Measurements from ENCODE around the gene DHRS7B. TPM values are rescaled to one million over a fixed set of nuclear protein-coding genes. Genes with fewer than 3 reads are reported as not detected.

Gene DHRS7B
- total and polyA plus RNA-seq, 9 of the 15 experiments (the other 6 are each of a cell fraction or from before 2014, with no cell fraction given): 8.0 to 30.7 (median 14.8) TPM

GRCh38 chr17:21208352-21208751, 81.6 kb downstream of the DHRS7B start (continued):
- no peak for TF ChIP-seq HINFP (tag; conservative IDR thresholded peaks at IDR 0.05; ENCODE audit: low read depth)
- TF ChIP-seq ZNF316 (IDR thresholded peaks at IDR 0.05): no peak
- TF ChIP-seq ZNF699 (CRISPR knock-in tag; IDR thresholded peaks at IDR 0.05; ENCODE audit: insufficient replicate concordance): no peak
- no peak for TF ChIP-seq GTF2F1 (IDR thresholded peaks at IDR 0.05; ENCODE audit: low read depth, low read length)
- TF ChIP-seq ZNF347 (CRISPR knock-in tag; IDR thresholded peaks at IDR 0.05; ENCODE audit: low read depth): no peak
- TF ChIP-seq SRSF9 (IDR thresholded peaks at IDR 0.05; ENCODE audit: borderline replicate concordance, low read depth, low read length): no peak
- no peak for TF ChIP-seq NRF1 (conservative IDR thresholded peaks at IDR 0.05 in 1 of 2, IDR thresholded peaks at IDR 0.05 in 1 of 2)

GRCh38 chr17:21209511-21210175, 82.9 kb downstream of the DHRS7B start:
- no peak overlapping the region; a peak in 1 of 4 replicates for H3K9ac ChIP-seq (ENCODE audit: insufficient read depth in 1 of 2, low read depth in 2 of 2, low read length in 2 of 2)
- intact Hi-C loops (cut with micrococcal nuclease) (no loop called here), in situ Hi-C loops (cut with MboI) (no loop called here)
- H3K27ac ChIP-seq (ENCODE audit: extremely low read depth, low read depth, low read length): no peak overlapping the region
- FAIRE-seq: no peak
- no peak for DNase-seq (ENCODE audit: extremely low read depth in 1 of 4, low spot score in 3 of 4)
- WGBS (ENCODE audit: insufficient coverage, low coverage, missing lambda C conversion rate): 86% methylated on average over 9 of the region's 17 CpGs
- no peak for ATAC-seq
- no peaks in the 10 kb centered on the region for H3K9me1 ChIP-seq (ENCODE audit: control insufficient read depth, insufficient read depth, low read length)
- peaks cover 12 to 13% of the 10 kb centered on the region in 2 experiments; a peak in 4 of 5 replicates for H3K4me1 ChIP-seq (replicated peaks in 1 of 2; ENCODE audit: control insufficient read depth in 2 of 2, insufficient read depth in 2 of 2, low read length in 2 of 2)
- CTCF ChIA-PET (ENCODE audit: low intra/inter-chr PET ratio): no interaction called here
- no peaks in the 10 kb centered on the region for H3K27me3 ChIP-seq (ENCODE audit: control insufficient read depth in 2 of 2, insufficient read depth in 2 of 2, low read length in 2 of 2)
- peaks cover 50% of the 10 kb centered on the region; the same call in 2 of the 3 replicates for H3K36me3 ChIP-seq (ENCODE audit: control insufficient read depth, insufficient read depth, low read length)
- H3K4me2 ChIP-seq (ENCODE audit: insufficient read depth, low read length): no peak overlapping the region
- H3K79me2 ChIP-seq (ENCODE audit: control insufficient read depth, insufficient read depth, low read length): peaks cover 91% of the 10 kb centered on the region
- H3K4me3 ChIP-seq: no peak overlapping the region
- H4K20me1 ChIP-seq (replicated peaks; ENCODE audit: control insufficient read depth, insufficient read depth, low read length): peaks cover 22% of the 10 kb centered on the region
- BruUV-seq (replicated peaks): no TSS peak
- H2AFZ ChIP-seq (ENCODE audit: low read depth, low read length): no peak overlapping the region
- POLR2A ChIA-PET: interaction anchor here (1.8 to 5.1 kb wide), 2 partner anchors 9 to 15 kb away, joined by 6 to 22 read pairs; no protein-coding TSS in a partner anchor
- H3K9me3 ChIP-seq (replicated peaks; ENCODE audit: control insufficient read depth, insufficient read depth, low read depth, low read length): no peaks in the 10 kb centered on the region
- TF ChIP-seq, protein P1, sequence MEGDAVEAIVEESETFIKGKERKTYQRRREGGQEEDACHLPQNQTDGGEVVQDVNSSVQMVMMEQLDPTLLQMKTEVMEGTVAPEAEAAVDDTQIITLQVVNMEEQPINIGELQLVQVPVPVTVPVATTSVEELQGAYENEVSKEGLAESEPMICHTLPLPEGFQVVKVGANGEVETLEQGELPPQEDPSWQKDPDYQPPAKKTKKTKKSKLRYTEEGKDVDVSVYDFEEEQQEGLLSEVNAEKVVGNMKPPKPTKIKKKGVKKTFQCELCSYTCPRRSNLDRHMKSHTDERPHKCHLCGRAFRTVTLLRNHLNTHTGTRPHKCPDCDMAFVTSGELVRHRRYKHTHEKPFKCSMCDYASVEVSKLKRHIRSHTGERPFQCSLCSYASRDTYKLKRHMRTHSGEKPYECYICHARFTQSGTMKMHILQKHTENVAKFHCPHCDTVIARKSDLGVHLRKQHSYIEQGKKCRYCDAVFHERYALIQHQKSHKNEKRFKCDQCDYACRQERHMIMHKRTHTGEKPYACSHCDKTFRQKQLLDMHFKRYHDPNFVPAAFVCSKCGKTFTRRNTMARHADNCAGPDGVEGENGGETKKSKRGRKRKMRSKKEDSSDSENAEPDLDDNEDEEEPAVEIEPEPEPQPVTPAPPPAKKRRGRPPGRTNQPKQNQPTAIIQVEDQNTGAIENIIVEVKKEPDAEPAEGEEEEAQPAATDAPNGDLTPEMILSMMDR (IDR thresholded peaks at IDR 0.05 in 2 of 3, conservative IDR thresholded peaks at IDR 0.05 in 1 of 3; ENCODE audit: insufficient read depth in 2 of 3, low read depth in 1 of 3, low read length in 3 of 3): no peak
- TF ChIP-seq, protein P2, sequence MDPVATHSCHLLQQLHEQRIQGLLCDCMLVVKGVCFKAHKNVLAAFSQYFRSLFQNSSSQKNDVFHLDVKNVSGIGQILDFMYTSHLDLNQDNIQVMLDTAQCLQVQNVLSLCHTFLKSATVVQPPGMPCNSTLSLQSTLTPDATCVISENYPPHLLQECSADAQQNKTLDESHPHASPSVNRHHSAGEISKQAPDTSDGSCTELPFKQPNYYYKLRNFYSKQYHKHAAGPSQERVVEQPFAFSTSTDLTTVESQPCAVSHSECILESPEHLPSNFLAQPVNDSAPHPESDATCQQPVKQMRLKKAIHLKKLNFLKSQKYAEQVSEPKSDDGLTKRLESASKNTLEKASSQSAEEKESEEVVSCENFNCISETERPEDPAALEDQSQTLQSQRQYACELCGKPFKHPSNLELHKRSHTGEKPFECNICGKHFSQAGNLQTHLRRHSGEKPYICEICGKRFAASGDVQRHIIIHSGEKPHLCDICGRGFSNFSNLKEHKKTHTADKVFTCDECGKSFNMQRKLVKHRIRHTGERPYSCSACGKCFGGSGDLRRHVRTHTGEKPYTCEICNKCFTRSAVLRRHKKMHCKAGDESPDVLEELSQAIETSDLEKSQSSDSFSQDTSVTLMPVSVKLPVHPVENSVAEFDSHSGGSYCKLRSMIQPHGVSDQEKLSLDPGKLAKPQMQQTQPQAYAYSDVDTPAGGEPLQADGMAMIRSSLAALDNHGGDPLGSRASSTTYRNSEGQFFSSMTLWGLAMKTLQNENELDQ (CRISPR knock-in tag; IDR thresholded peaks at IDR 0.05; ENCODE audit: borderline replicate concordance): no peak
- TF ChIP-seq SMC3 (conservative IDR thresholded peaks at IDR 0.05; ENCODE audit: insufficient read depth, low read depth, low read length) (no peak), ZNF316 (IDR thresholded peaks at IDR 0.05) (no peak), STAG1 (CRISPR knock-in tag; IDR thresholded peaks at IDR 0.05; ENCODE audit: borderline replicate concordance) (no peak), SMARCE1 (IDR thresholded peaks at IDR 0.05) (no peak)
